COLO668 (cell line): ENCODE measurements around the gene EXOC3L4.

Experiments
- DNase-seq: peaks from one replicate; lab custom pipeline; 2025; ENCODE audit not compliant: unreplicated experiment; lab: John Stamatoyannopoulos, UW

Gene EXOC3L4

DNA sequence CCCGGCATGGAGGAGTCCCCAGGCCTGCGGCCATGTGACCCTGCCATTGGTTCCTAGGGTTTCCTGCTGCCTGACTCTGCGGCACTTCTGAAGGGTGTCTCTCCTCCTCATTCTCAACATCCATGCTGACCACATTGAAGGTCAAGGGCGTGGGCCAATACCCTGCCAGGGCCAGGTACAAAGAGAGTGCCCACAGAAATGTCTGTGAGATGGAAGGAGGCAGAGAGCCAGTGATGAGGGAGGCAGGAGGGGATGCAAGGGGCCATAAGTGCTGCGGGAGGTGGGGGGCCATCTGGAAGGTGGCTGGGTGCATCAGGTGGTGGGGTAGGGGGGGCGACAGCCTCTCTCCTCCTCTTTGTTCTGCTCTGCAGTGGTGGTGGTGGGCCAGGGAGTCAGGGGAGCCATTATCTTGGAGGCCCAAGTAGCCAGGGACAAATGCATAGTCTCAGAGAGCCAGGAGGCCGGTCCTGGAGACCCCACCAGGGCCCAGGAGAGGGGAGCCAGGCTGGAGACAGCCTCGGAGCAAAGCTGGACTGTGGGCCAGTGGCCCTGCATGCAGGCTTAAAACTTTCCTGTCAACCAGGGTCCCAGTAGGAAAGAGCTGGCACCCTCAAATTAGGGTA lies 24.2 kb upstream of the EXOC3L4 start:
- no peak for DNase-seq

- no peak for DNase-seq
Measured at GRCh38 chr14:103070971-103071542, 23.5 kb upstream of the EXOC3L4 start.

GRCh38 chr14:103071544-103072251 lies 22.8 kb upstream of the EXOC3L4 start:
- no peak for DNase-seq

DNA sequence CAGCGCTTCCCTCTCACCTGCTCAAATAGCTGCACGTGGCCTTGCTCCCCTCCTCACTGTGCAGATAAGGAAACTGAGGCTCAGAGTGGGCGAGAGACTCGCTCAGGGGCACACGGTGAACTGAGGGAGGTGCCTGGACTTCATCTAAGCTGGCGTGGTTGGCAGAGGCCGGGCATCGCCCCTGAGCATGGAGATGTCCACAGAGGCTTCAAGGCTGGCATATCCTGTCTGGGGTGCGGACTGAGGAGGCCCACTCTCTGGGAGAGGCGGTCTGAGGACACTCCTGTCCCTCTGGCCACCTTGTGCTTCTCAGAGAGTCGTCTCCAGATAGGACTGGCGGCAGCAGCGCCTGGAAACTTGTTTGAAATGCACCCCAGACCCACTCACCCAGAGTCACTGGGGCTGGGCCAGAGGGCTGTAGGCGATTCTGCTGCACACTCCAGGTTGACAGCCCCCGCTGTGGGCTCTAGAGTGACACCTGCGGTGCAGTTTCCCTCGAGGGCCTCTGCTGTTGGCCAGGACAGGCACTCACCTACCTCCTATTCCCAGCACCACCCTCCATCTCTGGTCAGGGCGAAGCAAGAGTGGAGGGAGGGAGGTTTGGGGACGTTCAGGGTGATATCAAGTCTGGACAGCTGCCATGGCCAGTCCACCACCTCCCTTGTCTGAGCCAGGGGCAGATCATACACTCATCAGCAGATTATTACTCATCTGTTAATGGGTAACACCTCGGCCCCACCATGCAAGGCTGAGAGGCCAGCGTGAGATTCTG lies 21.7 kb upstream of the EXOC3L4 start:
- no peak for DNase-seq

DNA sequence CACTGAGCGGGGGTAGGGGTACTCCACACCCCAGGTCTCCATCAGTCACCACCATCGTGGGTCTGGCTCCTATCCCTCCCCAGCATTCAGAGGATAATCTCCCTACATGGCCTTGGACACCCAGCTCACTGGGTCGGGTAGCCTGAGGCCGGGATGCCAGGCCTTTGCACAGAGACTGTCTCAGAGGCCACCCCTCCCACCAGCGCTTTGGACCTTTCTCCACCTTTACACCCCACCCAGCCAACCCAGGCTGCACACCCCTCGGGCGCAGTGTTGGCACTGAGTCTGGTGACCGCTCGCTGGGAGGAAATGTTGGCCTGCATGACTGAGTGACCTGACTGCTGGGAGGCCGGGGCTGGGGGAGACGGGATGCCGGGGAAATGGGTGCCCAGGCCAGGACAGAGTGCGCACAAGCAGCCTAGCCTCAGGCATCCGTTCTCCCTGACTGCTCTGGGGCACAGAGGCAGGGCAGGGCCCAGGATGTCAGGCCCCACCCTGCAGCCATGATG lies 21.1 kb upstream of the EXOC3L4 start:
- DNase-seq = no peak

DNA sequence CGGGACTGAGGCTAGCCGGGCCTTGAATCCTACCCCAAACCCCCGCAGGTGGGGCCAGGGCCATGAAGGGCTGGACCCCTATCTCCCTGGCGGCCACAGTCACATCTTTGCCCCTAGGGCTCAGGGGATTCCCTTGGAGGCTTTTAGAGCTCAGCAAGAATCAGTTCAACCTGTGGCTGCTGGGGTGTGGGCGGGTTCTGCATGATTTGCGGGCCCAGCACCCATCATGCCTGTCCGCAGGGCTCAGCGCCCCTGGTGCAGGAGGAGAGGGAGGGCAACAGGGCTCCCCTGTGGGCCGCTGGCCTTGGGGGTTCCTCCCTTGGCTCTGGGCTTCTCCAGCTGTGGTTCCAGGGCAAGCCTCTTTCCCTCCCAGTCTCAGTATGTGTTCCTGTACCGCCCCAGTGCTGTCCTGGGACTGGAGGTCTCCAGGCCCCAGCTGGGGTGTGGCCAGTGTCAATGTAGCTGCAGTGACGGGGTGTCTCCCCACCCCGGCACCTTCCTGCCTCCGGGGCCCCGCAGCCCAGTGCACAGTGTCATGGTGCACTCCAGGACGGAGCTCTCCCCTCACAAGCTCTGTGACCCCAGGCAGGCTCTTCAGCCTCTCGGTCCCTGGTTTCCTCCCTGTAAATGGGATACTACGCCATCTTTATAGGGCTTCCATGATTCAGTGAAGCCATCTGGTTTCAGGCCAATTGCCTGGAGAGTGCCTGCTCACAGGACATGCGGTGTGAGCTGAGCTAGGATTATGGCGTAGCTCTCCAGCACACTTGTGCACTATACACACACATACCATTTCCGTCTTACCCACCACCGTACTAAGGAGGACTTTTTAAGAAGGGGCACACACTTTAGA lies 20.4 kb upstream of the EXOC3L4 start:
- DNase-seq = no peak

- DNase-seq = no peak
Measured at GRCh38 chr14:103074729-103075367, 19.7 kb upstream of the EXOC3L4 start.

- DNase-seq = peak; percentile 84
Measured at GRCh38 chr14:103078420-103078749, 16.1 kb upstream of the EXOC3L4 start.

DNA sequence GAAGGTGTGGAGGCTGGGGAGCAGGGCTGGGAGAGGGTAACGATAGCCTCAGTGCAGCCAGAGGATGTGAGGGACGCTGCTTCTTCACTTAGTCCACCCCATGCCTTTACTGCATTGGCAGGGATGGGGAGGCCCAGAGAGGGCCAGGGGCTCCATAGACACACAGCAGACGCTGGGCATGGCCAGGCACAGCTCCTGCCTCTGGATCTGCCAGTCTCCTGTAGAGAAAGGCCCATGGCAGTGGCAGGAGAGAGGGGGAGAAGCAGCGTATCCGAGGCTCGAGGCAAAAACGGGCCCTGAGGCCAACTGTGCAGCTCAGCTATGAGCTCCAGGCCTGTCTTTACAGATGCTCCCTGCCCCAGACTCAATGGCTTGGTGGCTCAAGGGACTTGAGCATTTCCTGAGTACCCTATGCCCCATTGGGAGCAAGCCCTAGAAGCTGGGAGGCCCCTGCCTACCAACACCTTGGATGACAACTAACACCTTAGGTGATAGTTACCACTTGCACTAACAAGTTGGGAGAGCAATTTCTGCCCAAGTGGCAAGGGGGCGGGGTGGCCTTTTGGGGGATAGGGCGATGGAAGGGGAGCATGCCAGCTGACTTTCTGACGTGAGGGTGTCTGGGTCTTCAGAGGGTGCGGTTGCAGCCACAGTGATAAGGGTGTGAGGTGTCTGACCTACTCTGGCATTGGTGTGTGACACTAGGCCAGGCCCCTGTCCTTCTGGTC lies 15.5 kb upstream of the EXOC3L4 start:
- no peak for DNase-seq

DNA sequence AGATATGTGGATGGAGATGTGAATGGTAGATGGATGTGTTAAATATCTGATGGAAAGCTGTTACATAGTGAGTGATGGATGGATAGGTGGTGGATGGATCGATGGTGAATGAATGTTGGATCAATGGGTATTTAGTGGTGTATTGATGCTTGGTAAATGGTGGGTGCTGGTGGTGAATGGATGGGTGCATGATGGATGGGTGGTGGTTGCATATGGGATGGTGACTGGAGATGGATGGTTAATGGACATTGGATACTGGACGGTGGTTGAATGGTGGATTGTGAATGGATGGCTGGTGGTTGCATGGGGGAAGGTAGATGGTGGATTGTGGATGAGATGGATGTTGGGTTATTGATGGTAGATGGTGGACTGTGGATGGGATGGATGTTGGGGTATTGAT lies 12.6 kb upstream of the EXOC3L4 start:
- DNase-seq = no peak

DNA sequence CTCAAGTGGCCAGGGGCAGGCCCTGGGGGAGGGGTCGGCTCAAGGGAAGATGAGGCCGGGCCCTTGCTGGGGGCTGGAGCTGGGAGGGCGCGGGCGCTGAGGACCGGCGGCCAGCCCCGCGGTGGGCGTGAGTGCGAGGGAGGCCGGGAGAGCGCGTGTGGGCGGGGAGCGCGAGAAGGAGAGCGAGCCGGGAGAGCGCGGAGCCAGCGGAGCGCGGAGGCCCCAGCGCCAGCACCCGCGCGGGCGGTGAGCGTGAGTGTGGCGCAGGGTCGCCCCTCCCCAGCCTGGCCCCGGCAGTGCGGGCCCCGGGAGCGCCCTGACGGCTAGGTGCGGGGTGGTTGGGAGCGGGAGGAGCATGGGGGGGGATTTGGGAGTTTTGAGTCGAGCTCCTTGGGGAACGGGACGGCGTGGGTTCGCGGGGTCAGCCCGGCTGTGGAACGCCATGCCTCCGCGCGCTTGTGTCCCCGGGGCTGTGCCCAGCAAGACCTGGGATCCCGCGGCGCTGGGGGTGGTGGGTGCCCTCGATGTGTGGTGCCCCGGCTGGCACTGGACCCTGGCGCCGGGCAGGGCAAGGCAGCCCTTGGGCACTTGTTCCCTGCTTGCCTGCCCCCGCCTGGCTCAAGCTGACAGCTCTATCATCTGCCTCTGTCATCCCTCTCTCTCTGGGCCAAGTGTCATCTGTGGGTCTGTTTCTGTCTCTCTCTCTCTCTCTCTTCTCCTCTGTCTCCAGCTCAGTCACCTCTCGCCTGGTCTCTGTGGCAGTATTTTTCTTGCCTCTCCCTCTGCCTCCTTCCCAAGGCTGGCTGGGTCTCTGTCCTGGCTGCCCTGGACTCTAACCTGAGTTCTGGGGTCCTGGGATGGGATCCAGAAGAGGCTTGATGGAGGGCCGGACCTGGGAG lies 10.3 kb upstream of the EXOC3L4 start, which contains the start of gene LBHD2:
Gene LBHD2, plus strand, starts transcription at position 190 of the 899 bp plus-strand sequence. CDS start 1,803 bp downstream, outside the sequence.
- DNase-seq = no peak

GRCh38 chr14:103085106-103086091 lies 9.1 kb upstream of the EXOC3L4 start:
- no peak for DNase-seq

- DNase-seq = no peak
Measured at GRCh38 chr14:103086771-103087342, 7.7 kb upstream of the EXOC3L4 start.

- no peak for DNase-seq
Measured at GRCh38 chr14:103087343-103087835, 7.1 kb upstream of the EXOC3L4 start.

GRCh38 chr14:103088921-103089320 lies 5.6 kb upstream of the EXOC3L4 start:
- DNase-seq = no peak

GRCh38 chr14:103089386-103090335 lies 4.9 kb upstream of the EXOC3L4 start:
- DNase-seq = no peak
